Myocyte (in vitro differentiated cells): ENCODE results near the gene TRIM26. TPM values are rescaled to one million over a fixed set of nuclear protein-coding genes. Genes with fewer than 3 reads are reported as not detected.
A peak's percentile ranks its signal among the peaks of the same experiment; 100 is the strongest.
"Not testable (repeated sequence)": the region's sequence is repeated elsewhere in the genome, so short reads cannot be mapped to it uniquely, and the experiment has no call there.

Experiments used
- DNase-seq: peaks from one replicate; pipeline ENCODE4 v3.0.0-alpha.2; 2012; ENCODE audit warnings: low read depth
- polyA plus RNA-seq: library from polyadenylated mRNA; unstranded; fragments of >200 nt; gene quantifications from one replicate; pipeline ENCODE4 v1.2.1, GENCODE V29; 2012; ENCODE audit warnings: missing spikeins
- total RNA-seq: library from RNA; depleted of rRNA; stranded (reverse); fragments of >200 nt; gene quantifications from 2 replicates; pipeline ENCODE4 v1.2.3, GENCODE V29; 2014

TRIM26 gene
- total RNA-seq: 13.7 and 22.4 TPM in 2 replicates
- polyA plus RNA-seq: 26.9 TPM

GRCh38 chr6:30212865-30213666, at the start of gene TRIM26:
Gene TRIM26, minus strand, starts transcription at chr6:30213406. Its CDS starts 14,303 bp downstream, at chr6:30199103.
- DNase-seq: peak; percentile 98

DNA sequence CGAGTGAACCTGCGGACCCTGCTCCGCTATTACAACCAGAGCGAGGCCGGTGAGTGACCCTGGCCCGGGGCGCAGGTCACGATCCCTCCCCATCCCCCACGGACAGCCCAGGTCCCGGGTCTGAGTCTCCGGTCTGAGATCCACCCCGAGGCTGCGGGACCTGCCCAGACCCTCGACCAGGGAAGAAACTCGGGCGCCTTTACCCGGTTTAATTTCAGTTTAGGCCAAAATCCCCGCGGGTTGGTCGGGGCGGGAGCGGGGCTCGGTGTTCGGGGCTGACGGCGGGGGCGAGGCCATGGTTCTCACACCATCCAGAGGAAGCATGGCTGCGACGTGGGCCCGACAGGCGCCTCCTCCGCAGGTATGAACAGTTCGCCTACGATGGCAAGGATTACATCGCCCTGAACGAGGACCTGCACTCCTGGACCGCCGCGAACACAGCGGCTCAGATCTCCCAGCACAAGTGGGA, 46.9 kb upstream of the TRIM26 start:
- no peak for DNase-seq

DNA sequence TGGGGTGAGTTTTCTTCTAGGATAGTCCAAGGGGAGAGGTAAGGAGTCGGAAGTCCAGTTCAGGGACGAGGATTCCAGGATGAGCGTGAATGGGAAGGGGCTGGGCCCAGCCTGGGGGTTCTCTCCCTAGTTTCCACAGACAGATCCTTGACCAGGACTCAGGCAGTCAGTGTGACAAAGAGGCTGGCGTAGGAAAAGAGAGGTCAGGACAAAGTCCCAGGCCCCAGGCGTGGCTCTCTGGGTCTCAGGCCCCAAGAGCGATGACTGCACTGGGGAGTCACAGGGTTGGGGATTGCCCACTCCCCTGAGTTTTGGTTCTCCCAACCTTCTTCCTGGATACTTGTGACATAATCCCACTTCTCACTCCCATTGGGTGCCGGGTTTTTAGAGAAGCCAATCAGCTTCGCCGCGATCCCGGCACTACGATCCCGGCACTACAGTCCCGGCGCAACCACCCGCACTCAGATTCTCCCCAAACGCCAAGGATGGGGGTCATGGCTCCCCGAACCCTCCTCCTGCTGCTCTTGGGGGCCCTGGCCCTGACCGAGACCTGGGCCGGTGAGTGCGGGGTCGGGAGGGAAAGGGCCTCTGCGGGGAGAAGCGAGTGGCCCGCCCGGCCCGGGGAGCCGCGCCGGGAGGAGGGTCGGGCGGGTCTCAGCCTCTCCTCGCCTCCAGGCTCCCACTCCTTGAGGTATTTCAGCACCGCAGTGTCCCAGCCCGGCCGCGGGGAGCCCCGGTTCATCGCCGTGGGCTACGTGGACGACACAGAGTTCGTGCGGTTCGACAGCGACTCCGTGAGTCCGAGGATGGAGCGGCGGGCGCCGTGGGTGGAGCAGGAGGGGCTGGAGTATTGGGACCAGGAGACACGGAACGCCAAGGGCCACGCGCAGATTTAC, 46.2 kb upstream of the TRIM26 start:
- peak; percentile 87 for DNase-seq

DNA sequence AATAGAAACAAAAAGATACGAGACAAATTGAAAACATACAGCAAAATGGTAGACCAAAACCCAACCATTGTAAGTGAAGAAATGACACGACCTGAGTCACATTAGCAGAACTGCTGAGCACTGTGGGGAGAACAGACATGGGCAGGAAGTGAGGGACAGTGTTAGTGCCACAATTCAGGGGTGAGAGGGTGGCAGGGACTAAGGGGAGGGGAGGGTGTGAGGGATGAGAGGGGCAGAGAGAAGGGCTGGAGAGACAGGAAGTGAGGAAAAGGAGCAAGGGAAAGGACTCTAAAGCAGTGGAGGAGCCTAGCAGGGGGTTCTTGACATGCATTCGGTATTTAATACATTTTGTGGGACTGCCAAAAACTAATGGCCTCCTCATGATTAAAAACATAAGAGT, 45.0 kb upstream of the TRIM26 start:
- no peak for DNase-seq

- DNase-seq: not testable (repeated sequence)
Observed at GRCh38 chr6:30252417-30252816, 39.2 kb upstream of the TRIM26 start.

DNA sequence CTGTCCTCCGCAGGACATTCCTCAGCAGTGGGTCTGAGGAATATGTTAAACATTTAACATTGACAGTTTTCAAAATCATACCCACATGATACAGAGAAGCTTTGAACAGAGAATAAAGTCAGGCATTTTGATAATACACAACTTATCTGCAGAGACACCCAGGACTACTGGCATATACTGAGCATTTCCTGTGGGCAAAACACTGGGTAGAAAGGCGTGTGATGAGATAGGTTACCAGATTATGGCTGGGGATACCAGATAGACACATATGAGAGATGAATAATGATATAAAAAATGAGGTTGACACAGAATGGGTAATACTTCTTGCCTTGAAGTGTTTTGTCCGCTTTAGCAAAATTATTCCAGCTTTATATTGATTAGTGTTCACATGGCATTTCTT, 31.4 kb upstream of the TRIM26 start:
- DNase-seq: no peak

GRCh38 chr6:30238178-30238795, 25.1 kb upstream of the TRIM26 start:
- peak; percentile 30 for DNase-seq

GRCh38 chr6:30234356-30234755, 21.1 kb upstream of the TRIM26 start:
- no peak for DNase-seq

DNA sequence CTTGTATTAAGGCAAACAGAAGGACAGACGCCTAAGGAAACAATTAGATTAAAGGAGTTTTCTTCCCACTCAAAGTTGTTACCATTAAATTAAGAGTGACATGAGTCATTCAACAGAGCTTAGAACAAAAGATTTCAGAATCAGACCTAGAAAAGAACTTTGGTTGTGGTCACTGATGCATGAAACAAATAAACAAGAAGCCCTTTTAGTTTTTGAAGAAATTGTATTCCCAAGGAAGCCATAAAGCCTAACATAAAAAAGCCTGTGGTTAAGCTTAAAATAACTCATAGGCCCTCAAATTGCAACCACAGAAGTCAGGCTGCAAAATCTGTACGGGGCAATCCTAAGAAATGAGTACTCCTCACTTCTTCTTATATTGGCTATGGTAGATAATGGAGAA, 17.9 kb upstream of the TRIM26 start:
- peak; percentile 52 for DNase-seq

GRCh38 chr6:30227763-30228487, 14.7 kb upstream of the TRIM26 start:
- DNase-seq: no peak

- DNase-seq: no peak
Observed at GRCh38 chr6:30227242-30227722, 14.1 kb upstream of the TRIM26 start.

DNA sequence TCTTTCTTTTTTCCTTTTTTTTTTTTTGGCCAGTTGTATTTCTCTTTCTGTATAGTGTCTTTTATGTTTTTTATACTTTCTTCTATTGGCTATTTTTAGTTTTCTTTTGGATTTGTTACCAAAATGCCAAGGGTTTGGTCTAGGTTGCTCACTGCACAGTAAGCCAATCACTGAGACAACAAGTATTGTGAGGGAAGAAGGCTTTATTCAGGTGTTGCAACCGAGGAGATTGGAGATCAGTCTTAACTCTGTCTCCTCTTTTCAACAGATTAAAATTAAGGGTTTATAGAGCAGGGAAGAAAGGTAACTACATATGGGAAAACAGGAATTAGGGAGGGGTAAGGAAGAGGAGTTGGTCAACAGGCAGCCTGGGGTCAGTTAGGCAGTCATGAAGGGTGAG, 10.1 kb upstream of the TRIM26 start:
- DNase-seq: no peak

DNA sequence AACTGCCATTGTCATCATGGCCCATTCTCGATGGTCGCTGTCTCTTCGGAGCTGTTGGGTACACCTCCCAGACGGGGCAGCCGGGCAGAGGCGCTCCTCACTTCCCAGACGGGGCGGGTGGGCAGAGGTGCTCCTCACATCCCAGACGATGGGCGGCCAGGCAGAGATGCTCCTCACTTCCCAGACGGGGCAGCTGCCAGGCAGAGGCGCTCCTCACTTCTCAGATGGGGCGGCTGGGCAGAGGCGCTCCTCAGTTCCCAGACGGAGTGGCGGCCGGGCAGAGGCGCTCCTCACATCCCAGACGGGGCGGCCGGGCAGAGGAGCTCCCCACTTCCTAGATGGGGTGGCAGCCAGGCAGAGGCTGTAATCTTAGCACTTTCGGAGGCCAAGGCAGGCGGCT, 8.8 kb upstream of the TRIM26 start:
- not testable (repeated sequence) for DNase-seq

DNA sequence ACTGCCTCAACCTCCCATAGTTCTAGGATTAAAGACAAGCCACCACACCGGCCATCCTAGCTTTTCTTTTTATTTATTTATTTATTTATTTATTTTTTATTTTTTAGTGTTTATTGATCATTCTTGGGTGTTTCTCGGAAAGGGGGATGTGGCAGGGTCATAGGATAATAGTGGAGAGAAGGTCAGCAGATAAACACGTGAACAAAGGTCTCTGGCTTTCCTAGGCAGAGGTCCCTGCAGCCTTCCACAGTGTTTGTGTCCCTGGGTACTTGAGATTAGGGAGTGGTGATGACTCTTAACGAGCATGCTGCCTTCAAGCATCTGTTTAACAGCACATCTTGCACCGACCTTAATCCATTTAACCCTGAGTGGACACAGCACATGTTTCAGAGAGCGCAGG, 8.2 kb upstream of the TRIM26 start:
- not testable (repeated sequence) for DNase-seq

DNA sequence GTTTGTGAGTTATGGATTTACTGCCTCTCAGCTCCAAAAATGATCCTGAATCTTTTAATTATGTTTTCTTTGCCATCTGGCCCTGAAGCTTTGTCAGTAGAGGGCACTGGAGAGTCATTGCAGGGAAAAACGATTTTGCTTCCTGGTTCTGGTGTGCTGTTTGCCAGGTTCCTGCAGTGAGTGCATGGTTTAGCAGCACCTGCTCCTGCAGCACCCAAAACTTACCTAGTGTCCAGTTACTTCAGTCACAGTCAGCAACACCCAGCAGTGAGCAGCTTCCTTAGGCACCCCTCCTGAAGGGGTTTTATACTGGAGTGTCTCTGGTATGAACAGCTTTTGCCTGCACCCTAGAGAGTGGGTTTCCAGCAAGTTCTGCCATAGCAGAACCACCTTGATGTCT, 6.0 kb upstream of the TRIM26 start:
- DNase-seq: peak; percentile 69

GRCh38 chr6:30216096-30216495, 2.9 kb upstream of the TRIM26 start:
- DNase-seq: no peak

DNA sequence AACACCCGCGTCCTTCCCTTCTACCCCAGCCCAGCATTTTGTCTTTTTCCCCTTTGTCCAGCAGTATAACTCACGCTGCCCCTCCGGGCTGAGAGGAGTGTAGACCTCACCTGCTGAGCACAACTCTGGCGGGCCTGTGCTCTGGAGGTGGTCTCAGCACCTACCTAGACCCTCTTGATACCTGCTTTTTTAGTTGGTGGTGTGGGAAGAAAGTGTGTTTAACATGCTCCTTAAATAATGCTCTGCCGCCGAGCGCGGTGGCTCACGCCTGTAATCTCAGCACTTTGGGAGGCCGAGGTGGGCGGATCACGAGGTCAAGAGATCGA, 1.4 kb upstream of the TRIM26 start:
- no peak for DNase-seq

DNA sequence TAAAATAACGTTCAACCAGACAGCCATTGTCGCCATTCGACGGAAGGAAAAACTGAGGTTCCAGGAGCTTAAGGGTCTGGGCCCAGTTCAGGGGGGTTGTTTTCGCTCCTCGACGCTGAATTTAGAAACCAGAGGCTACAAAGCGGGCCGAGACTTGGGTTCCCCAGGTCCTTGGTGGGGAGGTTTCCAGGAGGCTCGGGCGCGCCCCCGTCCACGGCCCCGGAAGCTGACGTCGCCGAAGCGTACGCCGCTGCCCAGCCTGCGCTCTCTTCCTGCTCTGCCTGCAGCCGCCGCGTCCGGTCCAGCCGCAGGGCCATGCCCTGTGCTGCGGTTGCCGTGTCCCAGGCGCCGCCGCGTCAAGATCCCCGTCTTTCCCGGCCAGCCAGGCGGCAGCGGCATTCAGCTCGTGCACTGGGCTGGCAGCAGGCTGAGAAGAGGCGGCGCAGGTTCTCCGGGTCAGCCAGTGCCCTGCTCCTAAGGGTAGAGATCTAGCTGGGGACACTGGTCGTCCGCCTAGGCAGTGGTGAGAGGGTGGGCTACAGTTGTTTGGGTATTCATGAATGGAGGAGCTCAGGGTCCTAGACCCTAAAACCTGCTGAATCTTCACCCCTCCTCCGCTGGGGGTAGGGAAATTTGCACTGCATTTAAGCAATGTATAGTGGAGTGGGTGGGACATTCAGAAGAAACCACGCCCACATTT, 901 bp upstream of the TRIM26 start:
- DNase-seq: peak; percentile 73

GRCh38 chr6:30213667-30213956, 406 bp upstream of the TRIM26 start:
- DNase-seq: no peak

DNA sequence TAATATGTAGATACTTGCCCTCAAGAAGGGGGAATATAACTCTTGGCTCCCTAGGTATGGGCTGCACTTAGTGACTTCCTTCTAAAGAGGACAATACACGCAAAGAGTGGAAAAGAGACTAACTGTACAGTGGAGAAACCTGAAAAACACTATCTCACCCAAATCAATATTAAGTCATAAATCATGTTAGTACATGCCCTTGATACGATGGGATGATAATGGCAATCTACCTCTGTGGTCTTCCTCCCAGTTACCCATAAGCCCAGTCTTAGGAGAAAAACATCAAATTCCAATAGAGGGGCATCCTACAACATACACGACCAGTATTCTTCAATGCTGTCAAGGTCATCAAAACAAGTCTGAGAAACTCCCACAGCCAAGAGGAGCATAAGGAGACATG, 1.3 kb downstream of the TRIM26 start:
- DNase-seq: no peak

GRCh38 chr6:30211306-30211705, 1.9 kb downstream of the TRIM26 start:
- no peak for DNase-seq
